Fibroblast of upper back skin (primary cell): Measurements from ENCODE around the gene CERS5.

Source experiments
- DNase-seq: peaks from one replicate; pipeline ENCODE4 v3.0.0-alpha.2; 2013

Gene CERS5

DNA sequence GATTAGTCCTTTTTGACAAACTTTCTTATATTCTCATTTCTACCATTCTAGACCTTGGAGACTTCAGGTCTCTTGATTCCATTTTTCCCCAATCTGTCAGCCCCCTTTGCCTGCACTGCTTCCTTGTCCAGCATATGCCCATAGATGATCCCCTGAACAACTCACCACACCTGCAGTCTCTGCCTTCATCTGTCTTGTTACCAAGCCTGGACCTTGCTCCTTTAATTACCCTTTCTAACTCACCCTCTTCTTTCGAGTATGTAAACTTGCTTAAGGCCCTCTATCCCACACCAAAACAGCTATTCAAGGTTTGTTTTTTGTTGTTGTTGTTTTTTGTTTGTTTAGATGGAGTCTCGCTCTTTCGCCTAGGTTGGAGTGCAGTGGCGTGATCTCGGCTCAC lies 45.5 kb downstream of the CERS5 start:
- no peak for DNase-seq

DNA sequence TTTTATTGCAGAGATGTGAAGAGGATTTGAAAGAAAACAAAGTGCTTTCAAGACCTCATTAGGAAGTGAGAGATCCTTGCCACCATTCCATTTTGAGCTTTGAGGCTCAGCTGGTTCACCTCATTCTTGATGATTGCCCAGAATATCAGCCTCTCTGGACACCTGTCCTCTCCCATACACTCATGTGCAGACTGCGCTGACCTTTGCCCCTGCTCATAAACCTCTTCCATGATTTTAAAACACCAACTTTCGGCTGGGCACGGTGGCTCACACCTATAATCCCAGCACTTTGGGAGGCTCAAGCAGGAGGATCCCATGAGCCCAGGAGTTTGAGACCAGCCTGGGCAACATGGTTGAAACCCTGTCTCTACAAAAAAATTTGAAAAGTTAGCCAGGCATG lies 46.2 kb downstream of the CERS5 start:
- no peak for DNase-seq

DNA sequence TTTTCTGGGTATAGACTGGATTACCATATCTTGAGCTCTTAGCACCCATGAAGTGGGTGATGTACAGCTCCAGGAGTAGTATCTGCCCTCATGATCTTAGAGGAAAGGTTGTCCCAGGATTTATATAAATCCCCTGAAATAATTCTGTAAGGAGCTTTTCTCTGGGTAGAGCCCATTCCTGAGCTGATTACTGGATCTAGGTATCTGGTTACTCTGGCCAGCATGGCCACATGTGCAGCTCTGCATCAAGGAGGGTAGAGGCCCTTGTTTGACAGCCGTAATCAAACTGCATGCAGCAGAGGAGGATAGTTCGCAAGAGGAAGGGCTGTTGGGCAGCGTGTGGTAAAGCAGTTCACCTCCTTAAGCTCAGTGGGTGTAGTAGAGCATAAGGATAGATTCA lies 46.6 kb downstream of the CERS5 start:
- DNase-seq = no peak

DNA sequence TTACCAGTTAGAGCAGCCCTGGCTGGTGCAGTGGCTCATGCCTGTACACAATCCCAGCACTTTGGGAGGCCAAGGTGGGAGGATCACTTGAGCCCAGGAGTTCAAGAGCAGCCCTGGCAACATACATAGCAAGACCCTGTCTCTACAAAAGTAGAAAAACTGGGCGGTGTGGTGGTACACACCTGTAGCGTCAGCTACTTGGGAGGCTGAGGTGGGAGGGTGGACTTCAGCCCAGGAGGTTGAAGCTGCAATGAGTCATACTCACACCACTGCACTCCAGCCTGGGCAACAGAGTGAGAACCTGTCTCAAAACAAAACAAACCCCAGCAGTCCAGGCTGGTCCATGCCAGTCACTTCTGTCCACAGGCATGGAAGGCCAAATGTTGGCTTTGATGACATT lies 47.8 kb downstream of the CERS5 start:
- DNase-seq = no peak

DNA sequence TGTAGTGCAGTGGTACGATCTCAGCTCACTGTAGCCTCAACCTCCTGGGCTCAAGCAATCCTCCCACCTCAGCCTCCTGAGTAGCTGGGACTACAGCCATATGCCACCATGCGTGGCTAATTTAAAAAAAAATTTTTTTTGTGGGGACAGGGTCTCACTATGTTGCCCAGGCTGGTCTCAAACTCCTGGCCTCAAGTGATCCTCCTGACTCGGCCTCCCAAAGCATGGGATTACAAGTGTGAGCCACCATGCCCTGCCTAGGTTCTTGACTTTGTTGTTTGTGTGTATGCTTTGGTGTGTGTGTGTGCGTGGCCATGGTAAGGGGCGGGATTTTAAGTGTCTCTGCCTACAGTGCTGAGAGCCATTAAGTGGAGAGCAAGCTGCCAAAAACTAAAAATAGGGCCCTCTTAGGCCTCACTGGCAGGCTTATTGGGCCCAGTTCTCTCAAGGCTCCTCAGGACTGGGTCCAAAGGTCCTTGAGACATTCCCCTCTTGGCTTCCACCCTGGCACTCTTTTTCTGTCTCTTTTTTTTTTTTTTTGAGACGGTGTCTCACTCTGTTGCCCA lies 50.0 kb downstream of the CERS5 start:
- no peak for DNase-seq

DNA sequence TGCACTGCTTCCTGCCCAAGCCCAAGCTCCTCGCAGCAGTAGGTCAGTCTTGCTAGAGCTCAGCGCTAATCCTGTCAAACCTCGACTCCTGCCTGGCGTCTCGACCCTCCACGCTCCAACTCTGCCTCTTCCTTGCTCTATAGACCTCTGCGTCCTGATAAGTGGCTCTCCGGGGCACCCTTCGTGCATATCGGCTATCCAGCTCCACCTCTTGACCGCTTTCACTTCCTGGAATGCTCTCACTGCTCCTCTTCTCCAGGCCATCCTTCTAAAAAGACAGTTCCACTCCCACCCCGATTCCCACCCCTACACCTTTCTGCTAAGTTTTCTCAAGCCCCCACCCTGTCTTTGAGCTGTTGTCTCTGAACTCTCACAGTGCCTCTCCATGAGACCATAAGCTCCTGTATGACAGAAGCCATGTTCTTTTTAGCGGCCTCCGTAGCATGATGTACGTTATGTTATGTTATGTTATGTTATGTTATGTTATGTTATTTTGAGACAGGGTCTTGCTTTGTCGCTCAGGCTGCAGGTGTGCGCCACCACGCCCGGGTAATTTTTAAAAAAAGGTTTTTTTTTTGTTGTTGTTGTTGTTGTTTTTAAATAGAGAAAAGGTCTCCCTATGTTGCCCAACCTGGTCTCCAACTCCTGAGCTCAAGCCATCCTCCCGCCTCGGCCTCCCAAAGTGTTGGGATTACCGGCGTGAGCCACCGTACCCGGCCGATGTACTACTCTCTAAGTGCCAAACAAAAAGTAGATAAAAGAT lies 54.5 kb downstream of the CERS5 start:
- no peak for DNase-seq

DNA sequence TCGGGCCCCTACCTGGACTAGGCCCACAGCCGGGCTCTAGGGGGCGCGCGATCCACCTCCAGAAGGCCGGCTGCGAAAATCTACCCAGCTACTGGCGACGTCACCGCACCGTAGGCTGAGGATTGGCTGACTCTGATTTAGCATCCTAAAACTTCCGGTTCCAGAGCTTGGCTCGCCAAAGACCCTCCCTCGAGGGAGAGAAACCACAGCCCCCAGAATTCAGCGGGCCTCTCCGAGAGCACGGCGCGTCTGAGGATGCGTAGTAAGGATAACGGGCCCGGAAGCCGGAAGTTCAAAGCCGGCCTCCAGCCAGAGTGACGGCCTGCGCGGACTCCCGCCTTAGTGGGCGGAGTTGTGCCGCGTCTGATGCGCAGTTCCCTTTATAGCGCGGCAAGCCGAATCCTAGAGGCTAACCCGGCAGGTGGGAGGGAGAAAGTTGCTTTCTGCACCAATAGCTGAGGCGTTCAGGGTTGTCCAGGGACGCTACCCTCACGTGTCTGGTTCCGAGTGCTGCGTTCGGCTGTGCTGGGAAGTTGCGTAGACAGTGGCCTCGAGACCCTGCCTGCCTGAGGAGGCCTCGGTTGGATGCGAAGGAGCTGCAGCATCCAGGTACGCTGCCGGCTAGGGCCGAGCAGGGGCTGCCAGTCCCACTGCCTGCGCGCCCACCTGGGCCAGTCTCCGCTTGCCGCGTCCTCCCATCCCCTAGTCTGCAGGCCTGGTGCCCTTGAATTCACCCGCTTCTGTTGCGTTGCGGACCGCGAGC lies 55.3 kb downstream of the CERS5 start, which contains the start of gene COX14:
Gene COX14 (plus strand): TSS at position 544 of the 763 bp plus-strand sequence. CDS start 7,808 bp downstream, outside the sequence.
- DNase-seq = peak; percentile 100

DNA sequence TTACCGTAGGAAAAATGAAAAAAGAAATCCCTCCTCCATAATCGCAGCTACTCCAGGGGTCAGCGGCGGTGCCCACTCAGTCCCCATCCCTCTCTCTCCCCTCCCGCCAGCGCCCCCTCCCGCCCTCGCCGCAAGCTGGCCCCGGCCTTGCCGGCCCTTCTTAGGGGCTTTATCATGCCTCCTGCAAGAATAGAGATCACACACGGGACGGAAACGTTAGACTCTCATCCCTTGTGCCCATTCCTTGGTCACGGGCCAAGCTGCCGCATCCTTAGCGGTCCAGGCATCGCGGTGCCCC lies 55.8 kb downstream of the CERS5 start:
- no peak for DNase-seq

DNA sequence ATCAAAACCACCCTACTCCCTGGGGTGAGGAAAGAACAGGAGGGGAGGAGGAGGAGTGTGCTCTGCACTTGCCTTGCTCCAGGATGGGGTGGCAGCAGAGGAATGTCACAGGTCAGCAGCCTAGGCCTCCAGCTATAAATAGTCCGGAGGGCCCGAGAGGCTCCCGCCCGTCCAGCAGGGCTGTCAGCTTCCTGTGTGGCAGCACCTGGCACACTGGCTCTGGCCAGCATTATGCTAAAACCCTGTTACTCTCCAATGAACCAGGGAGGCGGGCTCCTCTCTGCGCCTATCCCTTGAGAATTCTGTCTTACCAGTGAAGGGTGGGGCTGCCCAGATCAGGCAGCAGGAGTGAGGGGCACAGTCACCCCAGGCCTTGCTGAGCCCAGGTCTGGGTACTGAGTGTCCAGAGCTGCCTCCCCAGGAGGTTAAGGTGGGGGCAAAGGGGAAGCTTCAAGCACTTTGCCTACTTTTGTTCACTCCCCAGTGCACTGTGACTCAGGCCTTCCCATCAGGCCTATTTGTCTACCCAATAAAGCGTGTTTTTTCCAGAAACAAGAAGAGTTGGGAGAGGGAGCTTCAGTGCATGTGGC lies 56.3 kb downstream of the CERS5 start:
- DNase-seq = peak; percentile 8

DNA sequence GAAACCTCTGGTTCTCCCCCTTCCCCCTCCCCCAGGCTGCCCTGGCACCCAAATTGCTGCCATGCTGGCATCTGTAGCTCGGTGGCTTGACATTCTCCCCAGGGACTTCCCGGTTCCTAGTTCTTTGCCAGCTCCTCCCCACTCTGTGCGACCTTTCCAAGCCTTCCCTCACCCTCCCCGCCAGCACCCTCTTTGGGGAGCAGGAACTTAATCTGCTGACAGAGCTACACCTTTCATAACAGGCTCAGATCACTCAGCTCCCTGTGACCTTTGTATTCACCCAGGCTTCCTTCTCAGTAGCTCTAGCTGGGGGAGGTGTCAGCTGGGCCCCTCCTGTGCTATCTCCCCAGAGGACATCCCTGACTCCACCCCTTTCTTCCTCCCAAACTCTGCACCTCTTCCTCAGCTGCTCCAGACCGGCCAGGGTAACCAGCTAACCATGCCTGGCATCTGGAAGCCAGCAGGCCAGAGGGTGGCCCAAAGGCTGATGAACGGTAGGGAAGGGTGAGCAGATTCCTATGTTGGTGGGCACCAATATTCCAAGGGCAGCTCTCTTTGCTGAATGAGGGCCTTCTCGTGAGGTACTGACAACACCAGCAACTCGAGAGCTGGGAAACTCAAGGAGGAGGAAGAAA lies 56.9 kb downstream of the CERS5 start:
- no peak for DNase-seq

DNA sequence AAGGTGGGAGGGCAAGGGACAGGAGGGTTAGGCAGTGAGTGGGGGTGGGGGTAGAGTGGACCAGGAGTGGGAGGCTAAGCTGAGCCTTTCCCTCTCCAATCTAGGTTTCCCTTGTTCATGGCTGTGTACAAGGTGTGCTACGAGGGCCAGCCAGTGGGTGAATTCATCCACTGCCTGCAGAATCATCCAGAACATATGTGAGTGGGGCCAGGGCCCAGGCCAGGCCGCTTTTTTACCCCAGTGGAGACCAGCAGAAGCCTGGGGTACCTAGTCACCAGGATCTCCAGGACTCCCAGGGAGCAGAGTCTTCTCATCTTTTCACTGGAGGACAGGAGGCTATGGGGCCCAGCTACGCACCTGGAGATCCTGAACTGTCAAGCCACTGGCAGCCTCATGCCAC lies 57.9 kb downstream of the CERS5 start:
- no peak for DNase-seq

DNA sequence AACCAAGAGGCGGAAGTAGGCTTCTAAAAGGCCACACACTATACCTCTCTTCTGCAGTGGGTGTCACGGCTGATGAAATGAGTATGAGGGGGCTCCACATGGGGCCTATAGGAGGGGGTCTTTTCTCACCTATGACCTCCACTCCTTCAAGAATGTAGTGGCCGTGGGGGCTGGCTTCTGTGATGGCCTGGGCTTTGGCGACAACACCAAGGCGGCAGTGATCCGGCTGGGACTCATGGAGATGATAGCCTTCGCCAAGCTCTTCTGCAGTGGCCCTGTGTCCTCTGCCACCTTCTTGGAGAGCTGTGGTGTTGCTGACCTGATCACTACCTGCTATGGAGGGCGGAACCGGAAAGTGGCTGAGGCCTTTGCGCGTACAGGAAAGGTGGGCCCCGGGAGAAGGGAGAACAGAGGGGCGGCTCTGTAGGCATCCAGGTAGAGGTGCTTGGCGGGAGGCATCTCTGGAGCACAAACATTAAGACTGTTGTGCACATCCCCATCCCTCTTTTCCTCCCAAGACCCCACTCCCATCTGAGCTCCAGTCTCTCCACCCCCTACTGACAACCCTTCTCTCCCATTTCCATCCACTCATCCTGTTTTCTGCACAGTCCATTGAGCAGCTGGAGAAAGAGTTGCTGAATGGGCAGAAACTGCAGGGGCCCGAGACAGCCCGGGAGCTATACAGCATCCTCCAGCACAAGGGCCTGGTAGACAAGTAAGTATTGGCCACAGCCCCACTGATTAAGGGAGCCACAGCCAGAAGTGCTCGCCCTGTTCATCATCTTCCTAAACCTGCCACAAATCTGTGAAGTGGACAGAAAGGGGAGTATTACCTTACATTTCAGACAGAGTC lies 59.5 kb downstream of the CERS5 start:
- DNase-seq = no peak

DNA sequence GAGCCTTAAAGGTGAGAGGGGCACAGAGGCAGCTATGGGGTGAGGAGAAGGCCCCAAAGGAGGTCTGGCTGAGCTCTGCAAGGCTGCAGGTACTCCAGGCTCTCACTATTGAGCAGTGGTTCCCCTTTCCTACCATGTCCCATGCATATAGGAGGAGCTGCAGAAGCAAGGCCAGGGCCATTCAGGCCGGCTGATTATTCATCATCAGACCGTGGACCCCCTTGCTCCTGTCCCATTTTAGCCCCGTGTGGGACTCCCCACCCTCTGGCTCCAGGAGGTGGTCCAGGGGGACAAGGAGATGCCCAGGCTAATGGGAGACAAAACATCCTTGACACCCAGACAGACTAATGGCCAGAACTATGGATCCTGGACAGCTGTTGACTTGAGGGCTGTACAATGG lies 60.3 kb downstream of the CERS5 start:
- DNase-seq = no peak

DNA sequence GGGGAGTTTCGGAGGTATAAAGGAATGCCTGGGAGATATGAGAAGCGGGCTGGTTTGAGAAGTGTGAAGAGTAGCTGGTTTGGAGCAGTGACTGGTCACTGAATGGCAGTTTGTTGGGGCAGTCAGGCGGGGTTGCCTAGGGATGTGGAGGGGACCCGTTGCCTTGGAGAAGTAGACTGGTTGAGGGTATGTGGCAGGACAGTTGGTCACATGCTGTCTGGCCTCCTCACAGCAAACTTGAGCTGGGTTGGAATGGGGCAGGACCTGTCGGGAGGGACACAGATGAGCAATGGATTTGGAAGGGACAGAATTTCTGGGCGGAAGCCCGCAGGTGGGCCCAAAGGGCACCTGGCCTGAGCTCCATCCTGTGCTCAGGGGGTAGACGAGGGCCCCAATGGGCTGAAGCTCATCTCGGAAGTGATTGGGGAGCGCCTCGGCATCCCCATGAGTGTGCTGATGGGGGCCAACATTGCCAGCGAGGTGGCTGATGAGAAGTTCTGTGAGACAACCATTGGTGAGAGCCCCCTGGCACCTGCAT lies 61.2 kb downstream of the CERS5 start:
- DNase-seq = no peak

DNA sequence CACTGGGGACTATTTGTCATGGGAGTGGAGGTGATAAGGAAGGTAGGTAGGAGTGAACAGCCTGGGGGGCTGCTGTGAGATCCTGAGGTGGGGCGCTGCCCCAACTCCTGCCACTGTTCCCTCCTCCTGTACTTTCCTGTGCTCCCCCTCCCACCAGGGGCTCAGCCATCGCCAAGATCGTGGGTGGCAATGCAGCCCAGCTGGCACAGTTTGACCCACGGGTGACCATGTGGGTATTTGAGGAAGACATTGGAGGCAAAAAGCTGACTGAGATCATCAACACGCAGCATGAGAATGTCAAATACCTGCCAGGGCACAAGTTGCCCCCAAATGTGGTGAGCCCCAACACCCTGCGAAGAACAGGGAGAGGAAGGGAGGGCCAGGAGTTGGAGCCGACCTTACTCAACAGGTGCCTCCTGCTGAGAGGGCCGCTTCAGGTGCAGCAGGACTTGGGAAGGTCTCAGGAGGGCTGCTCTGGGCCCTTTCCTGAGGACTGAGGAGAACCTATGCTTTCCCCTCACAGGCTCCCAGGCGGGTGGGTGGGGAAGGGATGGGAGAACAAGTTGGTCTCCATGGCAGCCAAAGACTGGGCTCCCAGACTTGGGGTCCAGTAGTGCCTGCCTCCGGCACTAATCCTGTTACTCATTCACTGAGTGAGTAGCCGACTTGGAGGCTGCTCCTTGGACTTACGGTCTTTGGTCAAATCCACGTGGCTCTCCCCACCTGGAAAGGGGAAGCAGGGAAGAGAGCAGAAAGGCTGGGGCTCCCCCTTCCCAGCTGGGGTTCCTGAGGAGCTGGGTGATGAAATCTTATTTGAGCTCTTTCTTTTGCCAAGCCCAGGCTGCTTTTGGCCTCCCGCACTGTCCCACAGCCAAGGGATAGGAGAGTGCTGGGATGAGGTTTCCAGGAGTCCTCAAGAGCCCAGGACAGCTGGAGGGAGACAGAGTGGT lies 62.5 kb downstream of the CERS5 start:
- DNase-seq = no peak

DNA sequence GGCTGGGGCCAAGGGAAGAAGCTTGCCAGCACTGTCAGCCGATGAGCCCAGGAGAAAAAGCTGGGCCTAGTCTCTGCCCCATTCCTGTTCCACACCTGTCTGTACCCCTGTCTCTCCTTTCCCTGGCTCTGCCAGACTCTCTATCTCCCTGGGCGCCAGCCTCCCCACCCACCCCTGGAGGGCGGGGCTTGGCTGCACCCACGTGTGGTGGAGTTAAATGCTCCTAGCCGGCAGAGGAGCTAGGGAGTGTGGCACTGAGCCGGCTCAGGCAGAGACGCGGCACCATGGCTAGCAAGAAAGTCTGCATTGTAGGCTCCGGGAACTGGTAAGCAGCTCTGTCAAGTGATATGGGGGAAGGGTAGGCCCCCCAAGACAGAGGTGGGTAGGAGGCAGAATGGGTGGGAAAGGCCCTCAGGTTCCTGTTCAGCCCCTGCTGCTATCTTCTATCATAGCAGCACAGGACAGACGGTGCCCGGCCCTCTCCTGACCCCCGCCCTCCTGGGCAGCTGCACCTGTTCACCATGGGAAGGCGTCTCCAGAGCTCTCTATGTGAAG lies 63.3 kb downstream of the CERS5 start, which contains the start of gene GPD1:
Gene GPD1 (plus strand): TSS at position 242 of the 555 bp plus-strand sequence. CDS start 43 bp downstream, at position 285.
- DNase-seq = peak; percentile 9

DNA sequence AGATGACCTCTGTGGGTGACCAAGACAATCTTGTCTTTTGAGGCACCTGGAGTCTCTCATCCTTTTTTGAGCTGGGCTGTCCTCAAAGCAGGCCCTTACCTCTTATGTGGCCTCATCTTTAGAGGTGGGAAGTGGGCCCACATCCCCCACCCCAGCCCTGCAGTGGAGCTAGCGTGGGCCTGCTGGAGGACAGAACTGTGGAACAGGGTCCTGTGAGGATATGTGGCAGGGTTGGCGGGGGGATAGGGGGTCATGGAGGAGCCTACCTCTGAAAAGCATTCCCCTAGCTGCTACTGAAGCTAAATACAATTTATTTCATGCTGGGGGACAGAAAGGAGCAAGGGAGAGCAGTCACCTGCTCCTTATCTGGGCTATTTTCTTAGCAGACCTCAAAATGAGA lies 63.8 kb downstream of the CERS5 start:
- DNase-seq = no peak

DNA sequence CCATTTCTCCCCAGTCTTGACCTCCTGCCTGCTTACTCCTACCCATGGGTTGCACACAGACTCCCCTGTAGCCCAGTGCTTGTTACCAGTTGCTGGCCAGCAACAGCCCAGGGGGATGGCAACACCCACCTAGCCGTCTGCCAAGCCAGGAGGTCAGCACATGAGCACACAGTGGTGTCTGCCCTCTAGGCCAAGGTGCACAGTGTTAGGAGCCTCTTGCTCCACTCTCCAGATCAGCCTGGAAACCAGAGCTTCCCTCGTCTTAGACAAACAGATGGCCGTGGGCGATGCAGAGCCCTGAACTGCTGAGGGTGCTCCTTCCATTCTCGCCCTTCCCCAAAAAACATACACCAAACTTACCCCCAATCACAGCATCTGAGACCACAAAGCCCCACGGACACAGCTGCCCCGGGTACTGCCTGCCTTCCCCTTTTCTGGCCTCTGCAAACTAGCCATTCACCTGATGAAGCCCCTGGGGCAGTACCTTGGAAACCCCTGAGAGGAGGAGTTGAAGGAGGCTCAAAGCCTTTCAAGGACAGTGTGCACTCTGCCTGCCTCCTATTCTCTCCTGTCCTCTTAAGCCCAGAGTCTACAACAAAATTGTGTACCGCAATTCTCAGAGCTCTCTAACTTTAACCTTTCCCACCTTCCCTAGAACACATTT lies 64.4 kb downstream of the CERS5 start:
- no peak for DNase-seq

DNA sequence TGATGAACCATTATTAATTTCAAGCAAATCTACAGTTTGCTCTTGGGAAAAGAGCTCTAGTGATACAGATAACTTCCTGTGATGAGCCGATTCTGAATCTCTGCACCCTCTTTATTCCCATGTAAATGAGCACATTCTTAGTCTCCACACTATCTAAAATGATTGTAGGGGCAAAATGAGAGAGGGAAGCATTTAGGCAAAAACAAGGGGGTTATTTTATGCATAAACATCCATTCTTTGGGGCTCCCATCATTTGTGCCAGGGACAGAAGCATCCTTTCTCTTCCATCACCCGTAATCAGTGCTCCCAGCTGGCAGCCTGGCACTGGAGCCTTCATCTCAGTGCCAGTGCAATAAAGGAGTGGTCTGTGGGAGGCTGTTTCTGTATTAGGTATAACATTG lies 65.0 kb downstream of the CERS5 start:
- DNase-seq = no peak

DNA sequence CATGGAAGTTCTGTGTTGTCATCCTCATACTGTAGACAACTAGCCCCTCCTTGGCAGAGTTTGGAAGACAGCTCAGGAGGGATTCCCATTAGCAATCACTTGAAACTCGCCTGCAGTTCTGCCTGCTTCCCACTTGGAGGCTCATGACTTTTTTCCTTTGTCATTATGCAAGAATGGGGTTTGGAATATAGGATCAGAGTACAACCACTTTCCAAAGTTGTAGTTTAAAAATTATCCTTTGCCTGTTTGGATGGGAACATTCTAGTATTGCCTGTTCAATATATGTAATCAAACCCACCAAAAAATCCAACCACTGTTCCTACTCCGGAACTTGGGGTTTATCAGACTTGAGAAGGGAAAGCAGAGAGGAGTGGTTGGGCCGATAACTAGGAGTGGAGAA lies 65.5 kb downstream of the CERS5 start:
- DNase-seq = peak; percentile 55
